ENCODE results near the gene TPSD1. TPM values are rescaled to one million over a fixed set of nuclear protein-coding genes. Genes with fewer than 3 reads are reported as not detected.
A peak's percentile ranks its signal among the peaks of the same experiment; 100 is the strongest.

TPSD1 gene
- total RNA-seq, 4 donors from 2014 or later = 0.52 to 2.8 TPM; not detected in 2

DNA sequence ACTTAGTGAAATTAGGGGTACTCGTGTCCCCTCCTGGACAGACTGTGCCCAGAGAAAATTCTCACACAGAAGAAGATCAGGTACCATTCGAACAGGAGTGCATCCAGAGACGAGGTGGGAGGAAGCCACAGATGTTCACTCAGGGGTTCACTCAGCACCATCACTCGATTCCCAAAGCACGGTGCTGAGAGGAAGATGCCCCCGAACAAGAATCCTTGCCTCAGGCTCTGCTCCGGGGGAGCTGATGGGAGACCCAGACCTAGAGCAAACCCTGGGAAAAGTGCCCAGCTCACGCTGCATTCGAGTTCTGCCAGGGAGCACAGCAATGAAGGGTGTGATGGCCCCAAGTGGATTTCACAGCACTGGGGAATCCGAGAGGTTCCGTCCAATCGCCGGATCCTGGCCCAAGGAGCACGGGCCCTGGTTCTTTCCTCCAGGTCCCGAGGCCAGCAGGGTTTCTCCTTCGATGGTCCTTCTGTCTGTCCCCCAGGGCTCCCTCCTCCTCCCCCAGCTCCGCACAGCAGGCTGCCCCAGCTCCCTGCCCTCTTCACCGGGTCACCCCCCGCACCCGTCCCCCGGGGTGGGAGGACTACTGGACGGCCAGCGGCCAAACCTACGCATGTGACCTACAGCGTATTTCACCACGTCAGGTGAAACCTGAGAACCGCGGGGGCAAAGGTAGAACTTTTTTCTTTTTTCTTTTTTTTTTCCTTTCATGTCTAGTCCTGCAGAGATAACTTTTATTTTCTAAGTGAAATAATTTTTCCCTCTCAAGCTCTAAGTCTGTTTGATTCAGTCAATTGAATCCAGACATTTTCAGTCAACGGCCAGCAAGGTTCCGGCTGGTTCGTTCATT is 43.4 kb downstream of the TPSD1 start:
- intact Hi-C loops (cut with DNase I; ENCODE audit: low total_unique reads) = no loop called here
- DNase-seq = no peak
- no peaks in the 10 kb centered on the region for H3K4me1 ChIP-seq
- H3K4me3 ChIP-seq = no peak overlapping the region
- H3K36me3 ChIP-seq = no peaks in the 10 kb centered on the region
- H3K9me3 ChIP-seq = no peaks in the 10 kb centered on the region
- H3K27me3 ChIP-seq = peaks cover 0 to 17% of the 10 kb centered on the region in 2 donors
- TF ChIP-seq, protein P1, sequence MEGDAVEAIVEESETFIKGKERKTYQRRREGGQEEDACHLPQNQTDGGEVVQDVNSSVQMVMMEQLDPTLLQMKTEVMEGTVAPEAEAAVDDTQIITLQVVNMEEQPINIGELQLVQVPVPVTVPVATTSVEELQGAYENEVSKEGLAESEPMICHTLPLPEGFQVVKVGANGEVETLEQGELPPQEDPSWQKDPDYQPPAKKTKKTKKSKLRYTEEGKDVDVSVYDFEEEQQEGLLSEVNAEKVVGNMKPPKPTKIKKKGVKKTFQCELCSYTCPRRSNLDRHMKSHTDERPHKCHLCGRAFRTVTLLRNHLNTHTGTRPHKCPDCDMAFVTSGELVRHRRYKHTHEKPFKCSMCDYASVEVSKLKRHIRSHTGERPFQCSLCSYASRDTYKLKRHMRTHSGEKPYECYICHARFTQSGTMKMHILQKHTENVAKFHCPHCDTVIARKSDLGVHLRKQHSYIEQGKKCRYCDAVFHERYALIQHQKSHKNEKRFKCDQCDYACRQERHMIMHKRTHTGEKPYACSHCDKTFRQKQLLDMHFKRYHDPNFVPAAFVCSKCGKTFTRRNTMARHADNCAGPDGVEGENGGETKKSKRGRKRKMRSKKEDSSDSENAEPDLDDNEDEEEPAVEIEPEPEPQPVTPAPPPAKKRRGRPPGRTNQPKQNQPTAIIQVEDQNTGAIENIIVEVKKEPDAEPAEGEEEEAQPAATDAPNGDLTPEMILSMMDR (IDR thresholded peaks at IDR 0.05) = no peak
- peak in 1 of 2 donors; percentile 35 for TF ChIP-seq POLR2A (IDR thresholded peaks at IDR 0.05)
- no peak overlapping the region for H3K27ac ChIP-seq

DNA sequence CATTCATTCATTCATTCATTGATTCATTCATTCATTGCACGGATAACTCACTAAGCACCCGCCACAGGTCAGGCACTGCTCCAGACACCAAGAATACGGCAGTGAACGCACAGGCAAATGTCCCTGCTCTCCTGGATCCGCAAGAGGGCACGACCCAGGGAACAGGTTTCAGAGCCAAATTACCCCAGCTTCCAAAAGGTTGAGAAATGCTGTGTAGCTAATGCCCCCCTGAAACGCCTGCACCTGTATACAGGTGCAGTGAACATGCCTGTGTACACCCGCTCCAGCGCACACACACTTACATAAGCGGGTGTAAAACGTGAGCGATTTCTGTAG is 44.0 kb downstream of the TPSD1 start:
- H3K27me3 ChIP-seq = peaks cover 0 to 17% of the 10 kb centered on the region in 2 donors
- intact Hi-C loops (cut with DNase I; ENCODE audit: low total_unique reads) = no loop called here

DNA sequence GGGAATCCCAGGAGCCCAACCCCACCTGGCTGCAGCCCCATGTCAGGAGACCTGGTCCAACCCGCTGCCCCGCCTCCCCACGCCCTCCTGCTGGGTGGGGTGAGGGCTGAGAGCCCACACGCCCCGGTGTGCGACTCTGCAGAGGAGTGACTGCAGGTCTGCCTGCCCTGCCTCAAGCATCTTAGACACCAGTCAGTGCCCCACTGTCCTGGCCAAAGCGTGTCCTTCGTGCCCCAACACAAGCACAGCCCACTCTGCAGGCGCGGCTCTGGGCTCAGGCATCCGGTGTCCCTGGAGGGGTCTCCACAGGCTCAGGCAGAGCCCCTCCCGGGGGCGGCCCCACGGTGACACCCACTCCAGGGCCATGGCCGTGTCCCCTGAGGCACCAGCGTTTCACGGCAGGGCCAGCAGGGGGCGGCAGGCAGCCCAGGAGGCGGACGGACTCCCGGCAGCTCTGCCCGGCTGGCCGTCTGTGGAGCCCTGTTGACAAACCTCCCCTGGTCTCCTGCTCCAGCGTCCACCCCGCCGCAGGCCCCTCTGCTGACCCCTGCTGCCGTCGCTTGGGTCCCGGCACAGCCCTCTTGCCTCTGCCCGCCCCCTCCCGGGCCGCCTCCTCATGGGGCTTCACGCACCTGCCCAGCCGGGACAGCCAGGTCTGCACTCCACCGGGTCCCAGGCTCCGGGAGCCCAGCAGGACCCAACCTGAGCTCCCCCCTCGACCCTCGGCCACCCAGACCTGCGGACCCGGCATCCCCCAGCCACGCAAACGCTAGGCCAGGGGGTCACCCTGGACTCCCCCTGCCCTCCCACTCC is 45.0 kb downstream of the TPSD1 start:
- Histone ChIP-seq H3K4me1 (no peaks in the 10 kb centered on the region), H3K27ac (no peak overlapping the region), H3K27me3 (peaks cover 0 to 17% of the 10 kb centered on the region in 2 donors), H3K4me3 (no peak overlapping the region), H3K9me3 (no peaks in the 10 kb centered on the region), H3K36me3 (no peaks in the 10 kb centered on the region)
- TF ChIP-seq, protein P1 (IDR thresholded peaks at IDR 0.05) = peak; percentile 23 to 58 (median 54)
- TF ChIP-seq POLR2A (IDR thresholded peaks at IDR 0.05) = no peak
- DNase-seq = peak in 1 of 2 donors; percentile 33
- intact Hi-C loops (cut with DNase I; ENCODE audit: low total_unique reads) = no loop called here

More for the DNA sequence above, 44.0 kb downstream of the TPSD1 start:
- no peak overlapping the region for H3K27ac ChIP-seq
- no peak overlapping the region for H3K4me3 ChIP-seq
- no peaks in the 10 kb centered on the region for H3K9me3 ChIP-seq
- DNase-seq = no peak
- TF ChIP-seq, protein P1 (IDR thresholded peaks at IDR 0.05) = no peak
- no peak for TF ChIP-seq POLR2A (IDR thresholded peaks at IDR 0.05)
- H3K36me3 ChIP-seq = no peaks in the 10 kb centered on the region
- H3K4me1 ChIP-seq = no peaks in the 10 kb centered on the region

DNA sequence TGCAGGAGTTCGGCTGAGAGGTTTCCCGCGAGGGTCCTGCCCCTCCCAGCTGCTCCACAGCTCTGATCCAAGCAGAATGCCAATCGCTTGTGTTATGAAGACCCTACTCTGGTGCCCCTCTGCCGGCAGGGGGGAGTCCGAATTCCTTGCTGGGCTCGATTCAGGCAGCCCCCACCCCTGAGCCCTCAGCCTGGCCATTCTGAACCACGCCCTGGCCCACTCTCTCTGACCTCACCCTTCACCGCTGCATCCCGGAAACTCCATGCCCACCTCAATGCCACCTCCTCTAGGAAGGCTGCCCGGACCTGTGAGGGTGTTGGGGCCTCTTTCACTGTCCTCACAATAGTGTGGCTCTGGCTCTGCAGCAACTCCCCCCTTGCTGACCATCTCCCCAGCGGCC is 45.7 kb downstream of the TPSD1 start:
- TF ChIP-seq, protein P1 (IDR thresholded peaks at IDR 0.05) = no peak
- no peak for TF ChIP-seq POLR2A (IDR thresholded peaks at IDR 0.05)

DNA sequence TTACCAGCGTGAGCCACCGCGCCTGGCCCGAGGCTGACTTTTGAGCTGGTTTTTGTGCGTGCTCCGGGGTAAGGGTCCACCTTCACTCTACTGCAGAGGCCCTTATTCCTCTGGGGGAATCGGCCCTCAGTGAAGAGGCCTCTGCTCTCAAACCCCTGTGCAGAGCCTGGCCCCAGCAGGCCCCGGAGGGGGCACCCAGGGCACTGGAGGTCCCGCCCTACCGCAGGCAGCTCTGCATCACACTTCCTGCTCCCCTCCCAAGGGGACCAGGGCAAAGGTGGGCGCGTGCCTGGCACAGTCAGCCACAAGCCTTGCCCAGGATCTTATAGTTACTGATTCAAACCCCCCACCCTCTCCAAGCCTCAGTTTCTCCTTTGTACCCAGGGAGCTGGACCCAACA is 50.0 kb downstream of the TPSD1 start:
- H3K4me1 ChIP-seq = peaks cover 0 to 7% of the 10 kb centered on the region in 2 donors
- H3K36me3 ChIP-seq = no peaks in the 10 kb centered on the region
- intact Hi-C loops (cut with DNase I; ENCODE audit: low total_unique reads) = no loop called here
- DNase-seq = no peak
- no peaks in the 10 kb centered on the region for H3K9me3 ChIP-seq
- no peak overlapping the region for H3K4me3 ChIP-seq
- TF ChIP-seq, protein P1 (IDR thresholded peaks at IDR 0.05) = no peak
- no peak for TF ChIP-seq POLR2A (IDR thresholded peaks at IDR 0.05)
- H3K27ac ChIP-seq = no peak overlapping the region
- peaks cover 0 to 5% of the 10 kb centered on the region in 2 donors for H3K27me3 ChIP-seq

More for the DNA sequence above, 45.7 kb downstream of the TPSD1 start:
- Histone ChIP-seq H3K27ac (no peak overlapping the region), H3K4me3 (no peak overlapping the region), H3K27me3 (peaks cover 0 to 17% of the 10 kb centered on the region in 2 donors), H3K36me3 (no peaks in the 10 kb centered on the region), H3K4me1 (no peaks in the 10 kb centered on the region), H3K9me3 (no peaks in the 10 kb centered on the region)
- intact Hi-C loops (cut with DNase I; ENCODE audit: low total_unique reads) = no loop called here
- DNase-seq = no peak

Measured in uterus (tissue), 4 donors.